RWPE2 (cell line): Measurements from ENCODE around the gene FZD8.

Experiments used
- ATAC-seq: fragments of 200-7000 bp; cut with Tn5 transposase; 3 replicates; pipeline ENCODE4 v1.9.1; 2021; ENCODE audit warnings: low read depth
- DNase-seq: peaks from one replicate; pipeline ENCODE4 v3.0.0-alpha.2; 2020; ENCODE audit warnings: low spot score
- H3K27ac ChIP-seq: fragments of 450-650 bp; 2 replicates; pipeline ENCODE4 v1.5.1; 2017; ENCODE audit warnings: mild to moderate bottlenecking; ENCODE audit not compliant: poor library complexity, severe bottlenecking
- H3K27me3 ChIP-seq: fragments of 250-450 bp; sonication (Bioruptor Pico); 2 replicates; pipeline ENCODE4 v1.5.1; 2021; ENCODE audit warnings: mild to moderate bottlenecking, moderate library complexity; ENCODE audit not compliant: insufficient read depth, poor library complexity, severe bottlenecking
- H3K36me3 ChIP-seq: fragments of 250-450 bp; sonication (Bioruptor Pico); 2 replicates; pipeline ENCODE4 v1.5.1; 2020; ENCODE audit warnings: low read depth, mild to moderate bottlenecking, moderate library complexity
- H3K4me1 ChIP-seq: fragments of 250-450 bp; sonication (Bioruptor Pico); 2 replicates; pipeline ENCODE4 v1.5.1; 2021; ENCODE audit warnings: mild to moderate bottlenecking, moderate library complexity; ENCODE audit not compliant: insufficient read depth, poor library complexity, severe bottlenecking
- H3K4me3 ChIP-seq: fragments of 250-450 bp; sonication (Bioruptor Pico); 2 replicates; pipeline ENCODE4 v1.5.1; 2021; ENCODE audit warnings: mild to moderate bottlenecking, moderate library complexity; ENCODE audit not compliant: severe bottlenecking
- H3K9me3 ChIP-seq: fragments of 250-450 bp; sonication (Bioruptor Pico); 2 replicates; pipeline ENCODE4 v1.5.1; 2021; ENCODE audit warnings: mild to moderate bottlenecking, moderate library complexity; ENCODE audit not compliant: severe bottlenecking
- CTCF ChIP-seq: fragments of 450-650 bp; IDR thresholded peaks from one replicate; pipeline ENCODE4 v1.5.1; 2017; ENCODE audit warnings: mild to moderate bottlenecking, moderate library complexity; ENCODE audit not compliant: poor library complexity, severe bottlenecking

The FZD8 gene

GRCh38 chr10:35626971-35627507 is 15.1 kb downstream of the FZD8 start:
- no peaks in the 10 kb centered on the region for H3K27me3 ChIP-seq
- H3K4me1 ChIP-seq: peaks cover 14% of the 10 kb centered on the region
- no peak overlapping the region for H3K4me3 ChIP-seq
- no peaks in the 10 kb centered on the region for H3K9me3 ChIP-seq
- H3K36me3 ChIP-seq: no peaks in the 10 kb centered on the region
- peak overlapping the region; percentile 57 for H3K27ac ChIP-seq
- DNase-seq (no peak), ATAC-seq (peak; percentile 80)
- no peak for TF ChIP-seq CTCF

- DNase-seq (no peak), ATAC-seq (no peak)
- no peaks in the 10 kb centered on the region for H3K27me3 ChIP-seq
- H3K9me3 ChIP-seq: no peaks in the 10 kb centered on the region
- no peaks in the 10 kb centered on the region for H3K36me3 ChIP-seq
- H3K4me1 ChIP-seq: no peaks in the 10 kb centered on the region
- H3K4me3 ChIP-seq: no peak overlapping the region
- no peak overlapping the region for H3K27ac ChIP-seq
- TF ChIP-seq CTCF: no peak
These were observed 27.8 kb downstream of the FZD8 start for GRCh38 chr10:35614312-35614711.

DNA sequence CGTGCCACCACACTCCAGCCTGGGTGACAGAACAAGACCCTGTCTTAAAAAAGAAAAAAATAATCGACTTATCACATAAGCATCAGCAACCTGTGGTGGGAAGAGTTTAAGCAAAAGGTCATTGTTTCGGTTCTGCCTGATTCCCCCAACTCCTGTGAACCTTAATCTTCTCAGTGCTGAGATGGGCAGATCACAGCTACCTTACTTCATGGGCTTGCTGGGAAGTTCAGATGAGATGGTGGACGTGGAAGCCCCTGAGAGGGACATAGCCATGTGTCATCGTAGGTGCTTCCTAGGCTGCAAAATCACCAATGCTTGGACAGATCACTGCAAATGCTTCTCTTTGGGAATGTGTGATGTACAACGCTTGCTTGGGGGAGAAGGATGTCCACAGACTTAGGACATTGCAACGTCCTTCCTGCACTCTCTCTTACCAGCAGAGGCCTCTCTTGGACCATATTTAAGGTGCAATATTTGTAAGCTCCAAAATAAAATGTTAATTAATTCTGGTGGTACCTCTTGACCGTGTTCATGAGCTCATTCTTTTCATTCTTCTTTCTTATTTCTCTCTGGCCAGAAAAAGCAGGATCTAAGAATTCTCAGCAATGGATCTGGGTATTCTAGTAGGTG is 28.4 kb downstream of the FZD8 start:
- H3K27ac ChIP-seq: no peak overlapping the region
- ATAC-seq (peak; percentile 73; the same call in 2 of the 3 replicates), DNase-seq (no peak)
- peak; percentile 61 for TF ChIP-seq CTCF
- H3K9me3 ChIP-seq: no peaks in the 10 kb centered on the region
- no peaks in the 10 kb centered on the region for H3K36me3 ChIP-seq
- H3K4me3 ChIP-seq: no peak overlapping the region
- no peaks in the 10 kb centered on the region for H3K27me3 ChIP-seq
- no peaks in the 10 kb centered on the region for H3K4me1 ChIP-seq

DNA sequence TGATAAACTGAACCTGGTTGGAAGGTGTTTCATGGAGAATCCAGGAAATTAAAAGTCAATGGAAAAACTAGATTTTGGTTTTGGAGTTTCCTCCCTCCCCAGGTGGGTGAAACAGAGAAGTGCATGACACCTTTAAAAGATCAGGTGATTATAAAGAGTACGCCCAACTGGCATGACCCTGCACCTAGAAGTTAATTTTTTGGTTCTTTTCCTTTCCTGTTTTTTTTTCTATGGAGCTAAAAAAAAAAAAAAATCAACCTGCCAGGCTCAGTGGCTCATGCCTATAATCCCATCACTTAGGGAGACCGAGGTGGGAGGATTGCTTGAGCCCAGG is 29.0 kb downstream of the FZD8 start:
- TF ChIP-seq CTCF: no peak
- no peak for ATAC-seq
- Histone ChIP-seq H3K4me1 (no peaks in the 10 kb centered on the region), H3K9me3 (no peaks in the 10 kb centered on the region), H3K4me3 (no peak overlapping the region), H3K27me3 (no peaks in the 10 kb centered on the region), H3K27ac (no peak overlapping the region), H3K36me3 (no peaks in the 10 kb centered on the region)
- no peak for DNase-seq

GRCh38 chr10:35612385-35613106 is 29.6 kb downstream of the FZD8 start:
- H3K9me3 ChIP-seq: no peaks in the 10 kb centered on the region
- H3K27ac ChIP-seq: no peak overlapping the region
- H3K27me3 ChIP-seq: no peaks in the 10 kb centered on the region
- no peaks in the 10 kb centered on the region for H3K4me1 ChIP-seq
- no peak for TF ChIP-seq CTCF
- H3K36me3 ChIP-seq: no peaks in the 10 kb centered on the region
- ATAC-seq (no peak), DNase-seq (no peak)
- no peak overlapping the region for H3K4me3 ChIP-seq
